NB4 (cell line): ENCODE measurements around the gene CMBL.

Source experiments
- POLR2A ChIP-seq: IDR thresholded peaks from 2 replicates; pipeline ENCODE4 v1.6.1; 2011; ENCODE audit warnings: mild to moderate bottlenecking; ENCODE audit not compliant: insufficient read length; ENCODE audit errors: extremely low read depth
- TF ChIP-seq, protein P1 (sequence below): IDR thresholded peaks from one replicate; pipeline ENCODE4 v1.5.1; 2012; ENCODE audit warnings: low read depth, low read length
- TF ChIP-seq, protein P2 (sequence below): IDR thresholded peaks from 2 replicates; pipeline ENCODE4 v1.6.1; 2011; ENCODE audit warnings: low read depth, low read length

- TF ChIP-seq, protein P1, sequence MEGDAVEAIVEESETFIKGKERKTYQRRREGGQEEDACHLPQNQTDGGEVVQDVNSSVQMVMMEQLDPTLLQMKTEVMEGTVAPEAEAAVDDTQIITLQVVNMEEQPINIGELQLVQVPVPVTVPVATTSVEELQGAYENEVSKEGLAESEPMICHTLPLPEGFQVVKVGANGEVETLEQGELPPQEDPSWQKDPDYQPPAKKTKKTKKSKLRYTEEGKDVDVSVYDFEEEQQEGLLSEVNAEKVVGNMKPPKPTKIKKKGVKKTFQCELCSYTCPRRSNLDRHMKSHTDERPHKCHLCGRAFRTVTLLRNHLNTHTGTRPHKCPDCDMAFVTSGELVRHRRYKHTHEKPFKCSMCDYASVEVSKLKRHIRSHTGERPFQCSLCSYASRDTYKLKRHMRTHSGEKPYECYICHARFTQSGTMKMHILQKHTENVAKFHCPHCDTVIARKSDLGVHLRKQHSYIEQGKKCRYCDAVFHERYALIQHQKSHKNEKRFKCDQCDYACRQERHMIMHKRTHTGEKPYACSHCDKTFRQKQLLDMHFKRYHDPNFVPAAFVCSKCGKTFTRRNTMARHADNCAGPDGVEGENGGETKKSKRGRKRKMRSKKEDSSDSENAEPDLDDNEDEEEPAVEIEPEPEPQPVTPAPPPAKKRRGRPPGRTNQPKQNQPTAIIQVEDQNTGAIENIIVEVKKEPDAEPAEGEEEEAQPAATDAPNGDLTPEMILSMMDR, result no peak
- TF ChIP-seq, protein P2, sequence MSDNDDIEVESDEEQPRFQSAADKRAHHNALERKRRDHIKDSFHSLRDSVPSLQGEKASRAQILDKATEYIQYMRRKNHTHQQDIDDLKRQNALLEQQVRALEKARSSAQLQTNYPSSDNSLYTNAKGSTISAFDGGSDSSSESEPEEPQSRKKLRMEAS, result no peak
- TF ChIP-seq POLR2A, result no peak
These were observed 23.0 kb upstream of the CMBL start for GRCh38 chr5:10330511-10331230.
